GM18858 (cell line): ENCODE measurements around the gene TBPL2.
"Not testable (repeated sequence)": the region's sequence is repeated elsewhere in the genome, so short reads cannot be mapped to it uniquely, and the experiment has no call there.

Experiments
- ATAC-seq: cut with Tn5 transposase; IDR thresholded peaks from one replicate; pipeline ENCODE4 v1.9.1; 2021; ENCODE audit not compliant: unreplicated experiment

The TBPL2 gene

GRCh38 chr14:55441286-55441685, 870 bp upstream of the TBPL2 start:
- no peak for ATAC-seq

GRCh38 chr14:55438066-55438683, 2.2 kb downstream of the TBPL2 start:
- no peak for ATAC-seq

GRCh38 chr14:55436931-55437330, 3.5 kb downstream of the TBPL2 start:
- ATAC-seq, result no peak

- ATAC-seq, result no peak
These were observed 3.9 kb downstream of the TBPL2 start for GRCh38 chr14:55436519-55436918.

- no peak for ATAC-seq
These were observed 5.6 kb downstream of the TBPL2 start for GRCh38 chr14:55434805-55435174.

GRCh38 chr14:55433880-55434804, 6.3 kb downstream of the TBPL2 start:
- no peak for ATAC-seq

GRCh38 chr14:55432628-55433027, 7.8 kb downstream of the TBPL2 start:
- no peak for ATAC-seq

GRCh38 chr14:55430024-55430690, 10.3 kb downstream of the TBPL2 start:
- peak; percentile 77 for ATAC-seq

GRCh38 chr14:55427439-55427838, 13.0 kb downstream of the TBPL2 start:
- no peak for ATAC-seq

- no peak for ATAC-seq
These were observed 13.5 kb downstream of the TBPL2 start for GRCh38 chr14:55426891-55427290.

- ATAC-seq, result no peak
These were observed 15.3 kb downstream of the TBPL2 start for GRCh38 chr14:55425091-55425490.

- no peak for ATAC-seq
These were observed 16.4 kb downstream of the TBPL2 start for GRCh38 chr14:55423969-55424368.

- ATAC-seq, result not testable (repeated sequence)
These were observed 18.1 kb downstream of the TBPL2 start for GRCh38 chr14:55422338-55422737.

- ATAC-seq, result no peak
These were observed 20.8 kb downstream of the TBPL2 start for GRCh38 chr14:55419663-55420062.

GRCh38 chr14:55418411-55418810, 22.0 kb downstream of the TBPL2 start:
- ATAC-seq, result no peak

- no peak for ATAC-seq
These were observed 22.5 kb downstream of the TBPL2 start for GRCh38 chr14:55417955-55418354.

GRCh38 chr14:55416866-55417265, 23.6 kb downstream of the TBPL2 start:
- no peak for ATAC-seq

- ATAC-seq, result no peak
These were observed 25.9 kb downstream of the TBPL2 start for GRCh38 chr14:55414551-55414950.

- ATAC-seq, result no peak
These were observed 27.7 kb downstream of the TBPL2 start for GRCh38 chr14:55412676-55413075.

- ATAC-seq, result peak; percentile 97
These were observed 28.7 kb downstream of the TBPL2 start, which contains the start of gene ATG14 for GRCh38 chr14:55411426-55412389. Gene ATG14 (minus strand): TSS chr14:55411830. CDS start chr14:55411822, 8 bp downstream.

GRCh38 chr14:55410876-55411275, 29.5 kb downstream of the TBPL2 start:
- no peak for ATAC-seq
